NB4 (cell line): Measurements from ENCODE around the gene A2ML1.

Experiments used
- CTCF ChIP-seq: IDR thresholded peaks from one replicate; pipeline ENCODE4 v1.5.1; 2012; ENCODE audit warnings: low read depth, low read length
- POLR2A ChIP-seq: IDR thresholded peaks from 2 replicates; pipeline ENCODE4 v1.6.1; 2011; ENCODE audit warnings: mild to moderate bottlenecking; ENCODE audit not compliant: insufficient read length; ENCODE audit errors: extremely low read depth

- no peak for TF ChIP-seq CTCF
- TF ChIP-seq POLR2A = no peak
Measured at GRCh38 chr12:8849876-8850275, 27.5 kb downstream of the A2ML1 start.
